CD4-positive, alpha-beta memory T cell (primary cell): ENCODE data around the gene OR1F1. TPM values are rescaled to one million over a fixed set of nuclear protein-coding genes. Genes with fewer than 3 reads are reported as not detected.
"Not testable (repeated sequence)": the region's sequence is repeated elsewhere in the genome, so short reads cannot be mapped to it uniquely, and the experiment has no call there.

ENCODE experiments used
- CTCF ChIA-PET: fragments of 350-600 bp; sonication (Branson Sonifier 250); formaldehyde crosslinking; loops from one replicate; lab custom pipeline; 2021; ENCODE audit warnings: inconsistent platforms; ENCODE audit not compliant: partially characterized antibody; lab: Charles Lee
- POLR2A ChIA-PET: fragments of 350-600 bp; sonication (Branson Sonifier 250); formaldehyde crosslinking; loops from one replicate; lab custom pipeline; 2021; ENCODE audit not compliant: partially characterized antibody; lab: Charles Lee
- DNase-seq, 5 donors: peaks; one replicate each; pipeline versions ENCODE4 v3.0.0 to v3.0.0-alpha.2; 2020 to 2022; ENCODE audit warnings: mixed read lengths in 1 of 5
- H3K27ac ChIP-seq: one replicate; pipeline ENCODE4 v1.7.0; 2013; ENCODE audit warnings: low read depth, low read length
- H3K27me3 ChIP-seq: 2 replicates; pipeline ENCODE4 v1.7.0; 2013; ENCODE audit warnings: mild to moderate bottlenecking, low read length, moderate library complexity; ENCODE audit not compliant: insufficient read depth
- H3K36me3 ChIP-seq: 2 replicates; pipeline ENCODE4 v1.7.0; 2013; ENCODE audit warnings: mild to moderate bottlenecking, low read length, moderate library complexity; ENCODE audit not compliant: insufficient read depth
- H3K4me1 ChIP-seq: 2 replicates; pipeline ENCODE4 v1.7.0; 2013; ENCODE audit warnings: mild to moderate bottlenecking, low read length, moderate library complexity; ENCODE audit not compliant: insufficient read depth
- H3K4me3 ChIP-seq, 2 donors: one replicate each; pipeline ENCODE4 v1.7.0; 2013; ENCODE audit warnings: low read length in 2 of 2, mild to moderate bottlenecking in 1 of 2
- H3K9me3 ChIP-seq, 2 donors: one replicate each; pipeline ENCODE4 v1.7.0; 2013; ENCODE audit warnings: low read length in 2 of 2, control low read depth in 1 of 2; ENCODE audit not compliant: control insufficient read depth in 1 of 2
- H3K27ac Mint-ChIP-seq, 7 donors: one replicate each; pipeline ENCODE4 v1.8.0; 2020 to 2021; ENCODE audit warnings: mixed read lengths in 7 of 7, mild to moderate bottlenecking in 6 of 7, inconsistent platforms in 3 of 7, moderate library complexity in 3 of 7
- H3K27me3 Mint-ChIP-seq, 2 donors: one replicate each; pipeline ENCODE4 v1.8.0; 2020 to 2021; ENCODE audit warnings: mixed read lengths in 2 of 2
- H3K36me3 Mint-ChIP-seq, 2 donors: one replicate each; pipeline ENCODE4 v1.8.0; 2020 to 2021; ENCODE audit warnings: mixed read lengths in 2 of 2, inconsistent platforms in 1 of 2, mild to moderate bottlenecking in 1 of 2
- H3K4me1 Mint-ChIP-seq, 4 donors: one replicate each; pipeline ENCODE4 v1.8.0; 2020 to 2021; ENCODE audit warnings: mixed read lengths in 4 of 4, mild to moderate bottlenecking in 1 of 4
- H3K4me3 Mint-ChIP-seq, 8 donors: one replicate each; pipeline ENCODE4 v1.8.0; 2020 to 2021; ENCODE audit warnings: mixed read lengths in 8 of 8, mild to moderate bottlenecking in 7 of 8, moderate library complexity in 6 of 8, inconsistent platforms in 3 of 8
- H3K9me3 Mint-ChIP-seq, 8 donors: one replicate each; pipeline ENCODE4 v1.8.0; 2020 to 2021; ENCODE audit warnings: mixed read lengths in 8 of 8, mild to moderate bottlenecking in 5 of 8, inconsistent platforms in 3 of 8, moderate library complexity in 1 of 8
- intact Hi-C: fragments of 100-400 bp; cut with micrococcal nuclease; formaldehyde crosslinking; loops from one replicate; pipeline ENCODE4 v1.15.1; 2023
- polyA plus RNA-seq, 2 donors: library from polyadenylated mRNA; unstranded; fragments of 300-500 nt; fragmentation: Illumina TruSeq; gene quantifications; one replicate each; pipeline ENCODE4 v1.2.3, GENCODE V29; 2021
- total RNA-seq, 2 experiments: library from RNA; stranded (reverse); gene quantifications; one replicate each; pipeline ENCODE4 v1.2.3, GENCODE V29; 2021

The OR1F1 gene
- total RNA-seq (under 1 TPM; 0.49 to 0.97 TPM), polyA plus RNA-seq (not detected)

GRCh38 chr16:3187798-3188674 is at the start of gene OR1F1:
Gene OR1F1, plus strand, starts transcription at chr16:3188204.
- H3K27me3 ChIP-seq: peaks cover 60% of the 10 kb centered on the region
- ChIA-PET CTCF (interaction anchor here (0.7 to 2.0 kb wide), 2 partner anchors 20 to 59 kb away, joined by 3 to 4 read pairs; no protein-coding TSS in a partner anchor), POLR2A (interaction anchor here (0.6 to 3.6 kb wide), 12 partner anchors 17 to 1176 kb away, joined by 3 to 17 read pairs (median 4); partner anchors contain the start of genes CLUAP1, ZNF174, ZNF200 and ZNF213)

GRCh38 chr16:3138342-3138741 is 49.7 kb upstream of the OR1F1 start:
- POLR2A ChIA-PET: interaction anchor here (7.3 to 10.2 kb wide), 2 partner anchors 11 to 21 kb away, joined by 72 to 123 read pairs; no protein-coding TSS in a partner anchor
- intact Hi-C loops: no loop called here
- Mint-ChIP-seq H3K4me3 (no peak overlapping the region), H3K9me3 (no peaks in the 10 kb centered on the region), H3K36me3 (peaks cover 11 to 40% of the 10 kb centered on the region in 2 donors), H3K4me1 (peaks cover 12 to 35% (median 19%) of the 10 kb centered on the region in 4 donors), H3K27ac (no peak overlapping the region), H3K27me3 (no peaks in the 10 kb centered on the region)
- H3K4me3 ChIP-seq: no peak overlapping the region
- H3K36me3 ChIP-seq: peaks cover 15% of the 10 kb centered on the region
- no peak overlapping the region for H3K27ac ChIP-seq
- DNase-seq: no peak
- CTCF ChIA-PET: interaction anchor here (1.4 to 1.7 kb wide), 2 partner anchors 12 to 80 kb away, joined by 3 to 5 read pairs; no protein-coding TSS in a partner anchor
- H3K27me3 ChIP-seq: no peaks in the 10 kb centered on the region
- H3K4me1 ChIP-seq: peaks cover 16% of the 10 kb centered on the region
- H3K9me3 ChIP-seq: no peaks in the 10 kb centered on the region

More at GRCh38 chr16:3187798-3188674, at the start of gene OR1F1:
- peaks cover 0 to 28% (median 8%) of the 10 kb centered on the region in 8 donors for H3K9me3 Mint-ChIP-seq
- Histone ChIP-seq H3K27ac (no peak within 1 kb of the TSS), H3K9me3 (no peaks in the 10 kb centered on the region), H3K36me3 (no peaks in the 10 kb centered on the region), H3K4me3 (peak within 1 kb of the TSS; percentile 23 to 44), H3K4me1 (peaks cover 54% of the 10 kb centered on the region)
- H3K4me3 Mint-ChIP-seq: peak within 1 kb of the TSS in 7 of 8 donors; percentile 77 to 89 (median 82)
- H3K27me3 Mint-ChIP-seq: peaks cover 45 to 57% of the 10 kb centered on the region in 2 donors
- DNase-seq: peak; percentile 61 to 75 (median 67)
- H3K27ac Mint-ChIP-seq: peak within 1 kb of the TSS; percentile 42 to 90 (median 78)
- intact Hi-C loops: loop anchor here (2.0 kb wide), 1 partner anchor 17 kb away; no protein-coding TSS in a partner anchor
- H3K36me3 Mint-ChIP-seq: peaks cover 3 to 8% of the 10 kb centered on the region in 2 donors
- H3K4me1 Mint-ChIP-seq: peaks cover 26 to 55% (median 41%) of the 10 kb centered on the region in 4 donors

- Mint-ChIP-seq H3K4me3 (no peak overlapping the region), H3K36me3 (peaks cover 11 to 40% of the 10 kb centered on the region in 2 donors), H3K27me3 (no peaks in the 10 kb centered on the region), H3K4me1 (peaks cover 10 to 30% (median 16%) of the 10 kb centered on the region in 4 donors), H3K9me3 (no peaks in the 10 kb centered on the region), H3K27ac (peak overlapping the region in 1 of 7 donors; percentile 36)
- peaks cover 15% of the 10 kb centered on the region for H3K36me3 ChIP-seq
- no peak overlapping the region for H3K27ac ChIP-seq
- H3K27me3 ChIP-seq: no peaks in the 10 kb centered on the region
- no peak overlapping the region for H3K4me3 ChIP-seq
- CTCF ChIA-PET: interaction anchor here (1.2 to 2.0 kb wide), 4 partner anchors 9 to 81 kb away, joined by 3 to 5 read pairs (median 4); no protein-coding TSS in a partner anchor
- no peak for DNase-seq
- H3K4me1 ChIP-seq: peaks cover 12% of the 10 kb centered on the region
- intact Hi-C loops: no loop called here
- POLR2A ChIA-PET: interaction anchor here (1.9 to 10.2 kb wide), 2 partner anchors 11 to 20 kb away, joined by 4 to 123 read pairs; no protein-coding TSS in a partner anchor
- H3K9me3 ChIP-seq: no peaks in the 10 kb centered on the region
Measured at GRCh38 chr16:3138823-3139426, 49.1 kb upstream of the OR1F1 start.

GRCh38 chr16:3139561-3139960 is 48.4 kb upstream of the OR1F1 start:
- H3K4me1 Mint-ChIP-seq: peaks cover 8 to 26% (median 12%) of the 10 kb centered on the region in 4 donors
- H3K9me3 Mint-ChIP-seq, DNase-seq, H3K4me3 Mint-ChIP-seq, H3K9me3 ChIP-seq, H3K27me3 Mint-ChIP-seq, H3K27me3 ChIP-seq, H3K4me3 ChIP-seq, H3K27ac Mint-ChIP-seq, intact Hi-C loops, H3K27ac ChIP-seq: not testable (repeated sequence)
- peaks cover 11 to 39% of the 10 kb centered on the region in 2 donors for H3K36me3 Mint-ChIP-seq
- H3K36me3 ChIP-seq: peaks cover 15% of the 10 kb centered on the region
- peaks cover 11% of the 10 kb centered on the region for H3K4me1 ChIP-seq
- ChIA-PET POLR2A (interaction anchor here (1.9 to 10.2 kb wide), 2 partner anchors 10 to 19 kb away, joined by 4 to 123 read pairs; no protein-coding TSS in a partner anchor), CTCF (interaction anchor here (1.2 to 2.0 kb wide), 2 partner anchors 10 to 11 kb away, joined by 3 to 5 read pairs; no protein-coding TSS in a partner anchor)

- Histone ChIP-seq H3K27me3 (no peaks in the 10 kb centered on the region), H3K4me3 (no peak overlapping the region), H3K36me3 (peaks cover 15% of the 10 kb centered on the region), H3K27ac (no peak overlapping the region), H3K9me3 (no peaks in the 10 kb centered on the region), H3K4me1 (peaks cover 5% of the 10 kb centered on the region)
- H3K27ac Mint-ChIP-seq: no peak overlapping the region
- peaks cover 11 to 32% of the 10 kb centered on the region in 2 donors for H3K36me3 Mint-ChIP-seq
- H3K4me3 Mint-ChIP-seq: no peak overlapping the region
- ChIA-PET CTCF (interaction anchor here (1.0 to 2.0 kb wide), 2 partner anchors 9 to 10 kb away, joined by 3 to 5 read pairs; no protein-coding TSS in a partner anchor), POLR2A (interaction anchor here (1.1 to 10.2 kb wide), 3 partner anchors 9 to 18 kb away, joined by 3 to 123 read pairs (median 4); no protein-coding TSS in a partner anchor)
- H3K4me1 Mint-ChIP-seq: peaks cover 5 to 17% (median 5%) of the 10 kb centered on the region in 4 donors
- intact Hi-C loops: no loop called here
- H3K27me3 Mint-ChIP-seq: no peaks in the 10 kb centered on the region
- DNase-seq: no peak
- H3K9me3 Mint-ChIP-seq: no peaks in the 10 kb centered on the region
Measured at GRCh38 chr16:3140603-3141427, 47.2 kb upstream of the OR1F1 start.

- Histone ChIP-seq H3K27ac (no peak overlapping the region), H3K4me3 (no peak overlapping the region), H3K4me1 (no peaks in the 10 kb centered on the region), H3K27me3 (no peaks in the 10 kb centered on the region), H3K9me3 (no peaks in the 10 kb centered on the region), H3K36me3 (peaks cover 15% of the 10 kb centered on the region)
- POLR2A ChIA-PET: no interaction called here
- intact Hi-C loops: no loop called here
- Mint-ChIP-seq H3K4me3 (no peak overlapping the region), H3K27me3 (no peaks in the 10 kb centered on the region), H3K4me1 (peaks cover 0 to 12% (median 4%) of the 10 kb centered on the region in 4 donors), H3K27ac (peak overlapping the region in 2 of 7 donors; percentile 22 to 84), H3K9me3 (no peaks in the 10 kb centered on the region), H3K36me3 (peaks cover 11 to 30% of the 10 kb centered on the region in 2 donors)
- CTCF ChIA-PET: no interaction called here
- DNase-seq: no peak
Measured at GRCh38 chr16:3141781-3142311, 46.2 kb upstream of the OR1F1 start.
